SK-N-SH treated with all-trans-retinoic acid at 6 μM for 48 hours (cell line): Measurements from ENCODE around the gene LGR4.

Experiments
- ATAC-seq: fragments of 200-7000 bp; cut with Tn5 transposase; 3 replicates; pipeline ENCODE4 v1.9.1; 2020; ENCODE audit warnings: mild to moderate bottlenecking, moderate library complexity
- ARNTL ChIP-seq: fragments of 450-650 bp; formaldehyde crosslinking; IDR thresholded peaks from 2 replicates; pipeline ENCODE4 v1.5.0; 2020; ENCODE audit warnings: low read depth, mild to moderate bottlenecking, moderate library complexity, borderline replicate concordance
- BACH2 ChIP-seq: fragments of 250-450 bp; sonication (Bioruptor Pico); IDR thresholded peaks from 2 replicates; pipeline ENCODE4 v1.9.0; 2021; ENCODE audit warnings: mild to moderate bottlenecking, borderline replicate concordance
- CREB5 ChIP-seq: fragments of 250-450 bp; sonication (Bioruptor Pico); IDR thresholded peaks from 2 replicates; pipeline ENCODE4 v1.5.1; 2020; ENCODE audit warnings: low read depth, mild to moderate bottlenecking, moderate library complexity
- CSDC2 ChIP-seq: fragments of 250-450 bp; sonication (Bioruptor Pico); IDR thresholded peaks from 2 replicates; pipeline ENCODE4 v1.5.0; 2020; ENCODE audit warnings: mild to moderate bottlenecking, moderate library complexity
- ESRRG ChIP-seq: fragments of 250-450 bp; sonication (Bioruptor Pico); IDR thresholded peaks from 2 replicates; pipeline ENCODE4 v1.6.1; 2021; ENCODE audit warnings: mild to moderate bottlenecking
- GLIS3 ChIP-seq: fragments of 250-450 bp; sonication (Bioruptor Pico); IDR thresholded peaks from 2 replicates; pipeline ENCODE4 v1.5.0; 2020; ENCODE audit warnings: mild to moderate bottlenecking, moderate library complexity
- ISL1 ChIP-seq: fragments of 250-450 bp; sonication (Bioruptor Pico); IDR thresholded peaks from 2 replicates; pipeline ENCODE4 v2.1.2; 2022; ENCODE audit warnings: mild to moderate bottlenecking, moderate library complexity
- POU6F1 ChIP-seq: fragments of 250-450 bp; sonication (Bioruptor Pico); IDR thresholded peaks from 2 replicates; pipeline ENCODE4 v1.8.0; 2021; ENCODE audit warnings: low read depth, mild to moderate bottlenecking, moderate library complexity, borderline replicate concordance
- PPARA ChIP-seq: fragments of 250-450 bp; sonication (Bioruptor Pico); IDR thresholded peaks from 2 replicates; pipeline ENCODE4 v1.5.0; 2020; ENCODE audit warnings: mild to moderate bottlenecking, borderline replicate concordance
- RARB ChIP-seq: fragments of 250-450 bp; sonication (Bioruptor Pico); IDR thresholded peaks from 2 replicates; pipeline ENCODE4 v1.8.0; 2021; ENCODE audit warnings: mild to moderate bottlenecking, moderate library complexity
- SNAI2 ChIP-seq: fragments of 250-450 bp; sonication (Bioruptor Pico); IDR thresholded peaks from 2 replicates; pipeline ENCODE4 v1.5.0; 2020; ENCODE audit warnings: mild to moderate bottlenecking, moderate library complexity
- TCF4 ChIP-seq: fragments of 250-450 bp; sonication (Bioruptor Pico); IDR thresholded peaks from 2 replicates; pipeline ENCODE4 v1.8.0; 2021; ENCODE audit warnings: mild to moderate bottlenecking, moderate library complexity, borderline replicate concordance
- TOX ChIP-seq: fragments of 250-450 bp; sonication (Bioruptor Pico); IDR thresholded peaks from 2 replicates; pipeline ENCODE4 v1.8.0; 2021; ENCODE audit warnings: mild to moderate bottlenecking, moderate library complexity, borderline replicate concordance
- TSHZ2 ChIP-seq: fragments of 250-450 bp; sonication (Bioruptor Pico); IDR thresholded peaks from 2 replicates; pipeline ENCODE4 v1.5.0; 2020; ENCODE audit warnings: mild to moderate bottlenecking, moderate library complexity
- ZC3H10 ChIP-seq: fragments of 250-450 bp; sonication (Bioruptor Pico); IDR thresholded peaks from 2 replicates; pipeline ENCODE4 v1.5.1; 2021; ENCODE audit warnings: mild to moderate bottlenecking, moderate library complexity
- ZFP3 ChIP-seq: fragments of 250-450 bp; sonication (Bioruptor Pico); IDR thresholded peaks from 2 replicates; pipeline ENCODE4 v1.5.0; 2020; ENCODE audit warnings: mild to moderate bottlenecking, moderate library complexity
- ZFP30 ChIP-seq: fragments of 450-650 bp; formaldehyde crosslinking; IDR thresholded peaks from 2 replicates; pipeline ENCODE4 v1.5.0; 2022; ENCODE audit warnings: mild to moderate bottlenecking, moderate library complexity
- ZNF565 ChIP-seq: fragments of 450-650 bp; formaldehyde crosslinking; conservative IDR thresholded peaks from 2 replicates; pipeline ENCODE4 v1.5.0; 2020; ENCODE audit warnings: low read depth, mild to moderate bottlenecking, moderate library complexity
- ZNF70 ChIP-seq: fragments of 450-650 bp; formaldehyde crosslinking; IDR thresholded peaks from 2 replicates; pipeline ENCODE4 v1.5.0; 2020; ENCODE audit warnings: mild to moderate bottlenecking, moderate library complexity

Gene LGR4

GRCh38 chr11:27408246-27408800 is 64.3 kb downstream of the LGR4 start:
- no peak for ATAC-seq
- TF ChIP-seq ISL1 (CRISPR knock-in tag) (no peak), TOX (CRISPR knock-in tag) (no peak), POU6F1 (CRISPR knock-in tag) (no peak), ZFP3 (CRISPR knock-in tag) (no peak), RARB (CRISPR knock-in tag) (no peak), GLIS3 (CRISPR knock-in tag) (no peak), ZFP30 (CRISPR knock-in tag) (no peak), CREB5 (no peak), SNAI2 (CRISPR knock-in tag) (no peak)

GRCh38 chr11:27406498-27407354 is 65.9 kb downstream of the LGR4 start:
- no peak for ATAC-seq

GRCh38 chr11:27405134-27405533 is 67.5 kb downstream of the LGR4 start:
- ATAC-seq: no peak
- no peak for TF ChIP-seq SNAI2 (CRISPR knock-in tag)
- TF ChIP-seq GLIS3 (CRISPR knock-in tag): no peak
- no peak for TF ChIP-seq ZNF565 (CRISPR knock-in tag)
- no peak for TF ChIP-seq ESRRG (CRISPR knock-in tag)
- TF ChIP-seq ZC3H10 (CRISPR knock-in tag): no peak
- TF ChIP-seq CSDC2 (CRISPR knock-in tag): no peak
- no peak for TF ChIP-seq ZNF70 (CRISPR knock-in tag)
- TF ChIP-seq PPARA (CRISPR knock-in tag): no peak
- no peak for TF ChIP-seq TSHZ2 (CRISPR knock-in tag)
- no peak for TF ChIP-seq ZFP30 (CRISPR knock-in tag)
- no peak for TF ChIP-seq ISL1 (CRISPR knock-in tag)
- TF ChIP-seq POU6F1 (CRISPR knock-in tag): no peak
- no peak for TF ChIP-seq ZFP3 (CRISPR knock-in tag)

More at GRCh38 chr11:27406498-27407354, 65.9 kb downstream of the LGR4 start:
- TF ChIP-seq ZNF565 (CRISPR knock-in tag): no peak
- TF ChIP-seq TCF4 (CRISPR knock-in tag): no peak
- no peak for TF ChIP-seq RARB (CRISPR knock-in tag)
- no peak for TF ChIP-seq BACH2
- TF ChIP-seq ARNTL (CRISPR knock-in tag): no peak
- no peak for TF ChIP-seq TSHZ2 (CRISPR knock-in tag)
- TF ChIP-seq ZNF70 (CRISPR knock-in tag): no peak
- TF ChIP-seq TOX (CRISPR knock-in tag): no peak
